RWPE2 (cell line): Measurements from ENCODE around the gene CLCN5.

ENCODE experiments used
- ATAC-seq: fragments of 200-7000 bp; cut with Tn5 transposase; 3 replicates; pipeline ENCODE4 v1.9.1; 2021; ENCODE audit warnings: low read depth
- DNase-seq: peaks from one replicate; pipeline ENCODE4 v3.0.0-alpha.2; 2020; ENCODE audit warnings: low spot score
- H3K27ac ChIP-seq: fragments of 450-650 bp; 2 replicates; pipeline ENCODE4 v1.5.1; 2017; ENCODE audit warnings: mild to moderate bottlenecking; ENCODE audit not compliant: poor library complexity, severe bottlenecking
- H3K27me3 ChIP-seq: fragments of 250-450 bp; sonication (Bioruptor Pico); 2 replicates; pipeline ENCODE4 v1.5.1; 2021; ENCODE audit warnings: mild to moderate bottlenecking, moderate library complexity; ENCODE audit not compliant: insufficient read depth, poor library complexity, severe bottlenecking
- H3K36me3 ChIP-seq: fragments of 250-450 bp; sonication (Bioruptor Pico); 2 replicates; pipeline ENCODE4 v1.5.1; 2020; ENCODE audit warnings: low read depth, mild to moderate bottlenecking, moderate library complexity
- H3K4me1 ChIP-seq: fragments of 250-450 bp; sonication (Bioruptor Pico); 2 replicates; pipeline ENCODE4 v1.5.1; 2021; ENCODE audit warnings: mild to moderate bottlenecking, moderate library complexity; ENCODE audit not compliant: insufficient read depth, poor library complexity, severe bottlenecking
- H3K4me3 ChIP-seq: fragments of 250-450 bp; sonication (Bioruptor Pico); 2 replicates; pipeline ENCODE4 v1.5.1; 2021; ENCODE audit warnings: mild to moderate bottlenecking, moderate library complexity; ENCODE audit not compliant: severe bottlenecking
- H3K9me3 ChIP-seq: fragments of 250-450 bp; sonication (Bioruptor Pico); 2 replicates; pipeline ENCODE4 v1.5.1; 2021; ENCODE audit warnings: mild to moderate bottlenecking, moderate library complexity; ENCODE audit not compliant: severe bottlenecking
- TF ChIP-seq, protein P1 (sequence below): fragments of 450-650 bp; IDR thresholded peaks from one replicate; pipeline ENCODE4 v1.5.1; 2017; ENCODE audit warnings: mild to moderate bottlenecking, moderate library complexity; ENCODE audit not compliant: poor library complexity, severe bottlenecking

The CLCN5 gene

DNA sequence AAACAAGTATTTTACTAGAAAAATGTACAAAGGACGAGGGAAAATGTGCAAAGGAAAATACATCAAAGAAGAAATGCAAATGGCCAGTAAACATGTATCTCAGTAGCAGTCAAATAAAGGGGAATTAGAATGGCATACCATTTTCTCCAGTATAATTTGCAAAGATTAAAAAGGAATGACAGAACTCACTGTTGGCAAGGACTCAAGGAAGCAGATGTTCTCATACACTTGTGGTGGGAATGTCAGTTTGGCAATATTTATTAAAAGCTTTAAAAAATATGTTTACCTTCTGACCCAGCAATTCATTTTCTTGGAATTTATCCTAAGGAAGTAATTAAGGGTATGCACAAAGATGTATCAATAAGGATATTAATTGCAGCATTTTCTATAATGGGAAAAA lies 7.6 kb downstream of the CLCN5 start:
- H3K4me3 ChIP-seq = no peak overlapping the region
- DNase-seq (no peak), ATAC-seq (no peak)
- no peaks in the 10 kb centered on the region for H3K27me3 ChIP-seq
- no peaks in the 10 kb centered on the region for H3K9me3 ChIP-seq
- TF ChIP-seq, protein P1, sequence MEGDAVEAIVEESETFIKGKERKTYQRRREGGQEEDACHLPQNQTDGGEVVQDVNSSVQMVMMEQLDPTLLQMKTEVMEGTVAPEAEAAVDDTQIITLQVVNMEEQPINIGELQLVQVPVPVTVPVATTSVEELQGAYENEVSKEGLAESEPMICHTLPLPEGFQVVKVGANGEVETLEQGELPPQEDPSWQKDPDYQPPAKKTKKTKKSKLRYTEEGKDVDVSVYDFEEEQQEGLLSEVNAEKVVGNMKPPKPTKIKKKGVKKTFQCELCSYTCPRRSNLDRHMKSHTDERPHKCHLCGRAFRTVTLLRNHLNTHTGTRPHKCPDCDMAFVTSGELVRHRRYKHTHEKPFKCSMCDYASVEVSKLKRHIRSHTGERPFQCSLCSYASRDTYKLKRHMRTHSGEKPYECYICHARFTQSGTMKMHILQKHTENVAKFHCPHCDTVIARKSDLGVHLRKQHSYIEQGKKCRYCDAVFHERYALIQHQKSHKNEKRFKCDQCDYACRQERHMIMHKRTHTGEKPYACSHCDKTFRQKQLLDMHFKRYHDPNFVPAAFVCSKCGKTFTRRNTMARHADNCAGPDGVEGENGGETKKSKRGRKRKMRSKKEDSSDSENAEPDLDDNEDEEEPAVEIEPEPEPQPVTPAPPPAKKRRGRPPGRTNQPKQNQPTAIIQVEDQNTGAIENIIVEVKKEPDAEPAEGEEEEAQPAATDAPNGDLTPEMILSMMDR = no peak
- H3K27ac ChIP-seq = no peak overlapping the region
- peaks cover 9% of the 10 kb centered on the region for H3K4me1 ChIP-seq
- H3K36me3 ChIP-seq = peaks cover 3% of the 10 kb centered on the region; the same call in 1 of the 2 replicates

DNA sequence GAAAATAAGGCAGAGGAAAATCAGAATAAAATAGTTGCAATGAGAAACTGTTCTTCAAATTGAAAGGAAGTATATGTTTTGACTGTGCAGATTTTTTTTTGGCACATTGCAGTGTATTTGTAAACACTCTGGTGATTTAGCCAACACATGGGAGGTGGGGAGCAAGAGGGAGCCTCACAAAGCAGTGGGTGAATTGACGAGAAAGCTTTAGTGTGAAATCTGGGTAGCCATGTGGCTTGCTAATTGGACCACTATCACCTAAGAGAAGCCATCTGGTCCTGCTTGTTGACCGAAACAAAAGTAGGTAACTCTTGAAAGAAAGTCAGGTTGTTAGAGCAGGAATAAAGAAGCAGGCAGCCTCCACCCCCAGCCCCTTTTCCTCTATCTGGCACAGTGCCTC lies 10.4 kb downstream of the CLCN5 start:
- Histone ChIP-seq H3K36me3 (no peaks in the 10 kb centered on the region), H3K4me1 (peaks cover 9% of the 10 kb centered on the region), H3K27ac (no peak overlapping the region), H3K9me3 (no peaks in the 10 kb centered on the region), H3K27me3 (no peaks in the 10 kb centered on the region), H3K4me3 (no peak overlapping the region)
- ATAC-seq (no peak), DNase-seq (no peak)
- TF ChIP-seq, protein P1 = no peak

DNA sequence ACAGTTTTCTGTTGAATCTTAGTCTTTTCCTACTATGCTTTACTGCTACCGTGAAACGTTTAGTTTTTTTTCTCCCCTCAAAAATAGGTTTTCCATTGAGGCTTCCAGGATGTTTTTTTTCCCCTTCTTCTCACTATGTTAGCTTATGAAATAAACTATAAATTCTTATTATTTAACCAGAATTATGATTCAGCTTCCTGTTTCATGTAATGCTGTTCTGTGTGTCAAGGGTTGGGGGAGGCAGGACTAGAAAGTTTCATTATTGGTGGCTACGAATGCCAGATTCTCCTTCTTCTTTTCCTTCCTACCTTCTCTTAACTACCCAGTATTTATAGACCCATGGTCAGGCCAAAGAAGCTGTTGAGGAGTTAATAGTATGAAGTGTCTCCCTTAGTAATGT lies 11.8 kb downstream of the CLCN5 start:
- TF ChIP-seq, protein P1 = no peak
- H3K9me3 ChIP-seq = no peaks in the 10 kb centered on the region
- H3K4me3 ChIP-seq = no peak overlapping the region
- no peak overlapping the region for H3K27ac ChIP-seq
- H3K4me1 ChIP-seq = peaks cover 9% of the 10 kb centered on the region
- DNase-seq (no peak), ATAC-seq (no peak)
- no peaks in the 10 kb centered on the region for H3K27me3 ChIP-seq
- H3K36me3 ChIP-seq = no peaks in the 10 kb centered on the region

DNA sequence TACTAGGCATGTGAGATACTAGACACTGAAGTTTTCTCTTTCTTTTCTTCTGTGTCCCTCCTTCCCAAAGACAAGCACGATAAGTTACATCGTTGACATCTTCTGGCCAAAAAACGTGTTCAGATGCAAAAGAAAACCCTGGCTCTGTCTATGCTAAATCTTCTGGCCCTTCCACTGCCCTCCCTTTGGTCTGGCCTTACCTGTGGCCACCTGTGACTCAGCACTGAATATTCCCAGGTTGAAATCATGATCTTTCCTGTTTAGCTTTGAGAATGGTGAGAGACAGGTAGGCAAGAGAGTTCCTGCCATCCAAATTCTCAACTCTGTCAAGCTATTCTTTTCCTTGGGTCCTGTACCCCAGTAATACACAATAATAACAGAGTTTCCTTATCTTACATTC lies 12.3 kb downstream of the CLCN5 start:
- no peak overlapping the region for H3K27ac ChIP-seq
- peak; percentile 58; the same call in 2 of the 3 replicates for ATAC-seq
- TF ChIP-seq, protein P1 = no peak
- H3K4me1 ChIP-seq = peaks cover 9% of the 10 kb centered on the region
- no peak for DNase-seq
- no peak overlapping the region for H3K4me3 ChIP-seq
- no peaks in the 10 kb centered on the region for H3K9me3 ChIP-seq
- H3K36me3 ChIP-seq = no peaks in the 10 kb centered on the region
- H3K27me3 ChIP-seq = no peaks in the 10 kb centered on the region

DNA sequence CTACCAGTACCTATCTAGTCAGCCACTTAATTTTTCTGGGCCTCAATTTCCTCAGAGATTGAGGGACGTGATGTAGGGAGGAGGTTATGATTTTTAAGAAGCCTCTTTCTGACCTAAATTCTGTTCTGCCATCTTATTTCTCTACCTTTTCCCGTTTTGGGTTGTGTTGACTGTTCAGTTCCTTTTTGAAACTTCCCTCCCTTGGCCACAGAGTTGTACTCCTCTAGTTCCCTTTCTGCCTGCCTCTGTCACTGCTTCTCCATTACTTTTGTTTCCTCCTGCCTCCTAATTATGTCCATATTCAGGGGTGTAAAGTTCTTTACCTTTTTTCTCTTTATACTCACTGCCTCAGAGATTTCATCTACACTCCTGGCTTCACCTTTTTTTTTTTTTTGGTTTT lies 25.4 kb downstream of the CLCN5 start:
- Histone ChIP-seq H3K4me3 (no peak overlapping the region), H3K9me3 (no peaks in the 10 kb centered on the region), H3K36me3 (no peaks in the 10 kb centered on the region), H3K27ac (no peak overlapping the region), H3K27me3 (no peaks in the 10 kb centered on the region), H3K4me1 (no peaks in the 10 kb centered on the region)
- ATAC-seq = no peak
- TF ChIP-seq, protein P1 = no peak
- no peak for DNase-seq
